Central memory CD4-positive, alpha-beta T cell (primary cell): ENCODE measurements around the gene OR5M11.
"Not testable (repeated sequence)": the region's sequence is repeated elsewhere in the genome, so short reads cannot be mapped to it uniquely, and the experiment has no call there.

ENCODE experiments used
- DNase-seq: peaks from one replicate; pipeline ENCODE4 v3.0.0; 2022
- total RNA-seq, 3 experiments: gene quantifications; one replicate each; lab custom pipeline; 2026; lab: John Stamatoyannopoulos, UW

OR5M11 gene
- 0 reads per million in 3 experiments for total RNA-seq

- DNase-seq: no peak
These were observed at the start of gene OR5M11 for GRCh38 chr11:56543157-56543556. TSS of gene OR5M11 (minus strand) at chr11:56543257. CDS start at chr11:56543257, 0 bp downstream.

GRCh38 chr11:56592088-56592717, 49.1 kb upstream of the OR5M11 start:
- not testable (repeated sequence) for DNase-seq

DNA sequence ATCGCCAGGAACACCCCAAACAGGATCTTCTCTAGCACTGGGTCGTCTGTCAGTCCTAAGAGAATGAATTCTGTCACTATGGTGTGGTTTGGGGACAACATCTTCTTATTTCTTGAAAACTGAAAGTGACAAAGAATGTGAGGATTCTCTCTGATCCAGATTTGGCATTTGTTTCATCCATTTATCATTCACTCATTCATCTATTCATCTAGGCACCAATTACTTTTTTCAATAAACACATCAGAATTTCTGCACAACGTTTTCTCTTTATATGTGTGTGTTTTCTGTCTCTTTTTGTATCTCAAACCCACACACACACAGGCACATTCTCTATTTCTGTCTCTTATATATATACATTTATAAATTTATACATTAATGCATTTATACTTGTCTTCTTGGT, 34.6 kb upstream of the OR5M11 start, which contains the start of gene OR5M10:
Gene OR5M10, minus strand, starts transcription at position 101 of the 400 bp plus-strand sequence. Its CDS starts 0 bp downstream, at position 101.
- DNase-seq: no peak

DNA sequence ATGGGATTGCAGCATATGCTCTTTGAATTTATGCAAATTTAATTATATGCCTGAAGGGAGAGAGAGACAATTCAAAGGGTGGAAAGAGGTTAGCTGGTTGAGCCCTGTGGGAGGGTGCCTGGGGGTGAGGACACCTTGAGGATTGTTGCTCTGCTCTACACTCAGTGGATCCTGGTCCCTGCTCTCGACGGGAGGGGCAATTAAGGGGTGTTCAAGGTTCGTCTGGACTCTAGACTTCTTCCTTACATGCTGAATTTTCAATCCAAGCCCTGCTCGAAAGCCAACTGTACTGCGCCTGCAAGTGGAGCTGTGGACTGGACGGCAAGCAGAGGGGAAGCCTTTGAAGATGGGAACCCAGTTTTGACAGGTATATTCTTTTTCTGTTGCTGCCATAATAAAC, 15.5 kb upstream of the OR5M11 start:
- DNase-seq: no peak

- not testable (repeated sequence) for DNase-seq
These were observed 11.6 kb upstream of the OR5M11 start for GRCh38 chr11:56554691-56555090.

GRCh38 chr11:56545531-56545930, 2.5 kb upstream of the OR5M11 start:
- DNase-seq: no peak

- no peak for DNase-seq
These were observed 682 bp upstream of the OR5M11 start for GRCh38 chr11:56543739-56544138.

DNA sequence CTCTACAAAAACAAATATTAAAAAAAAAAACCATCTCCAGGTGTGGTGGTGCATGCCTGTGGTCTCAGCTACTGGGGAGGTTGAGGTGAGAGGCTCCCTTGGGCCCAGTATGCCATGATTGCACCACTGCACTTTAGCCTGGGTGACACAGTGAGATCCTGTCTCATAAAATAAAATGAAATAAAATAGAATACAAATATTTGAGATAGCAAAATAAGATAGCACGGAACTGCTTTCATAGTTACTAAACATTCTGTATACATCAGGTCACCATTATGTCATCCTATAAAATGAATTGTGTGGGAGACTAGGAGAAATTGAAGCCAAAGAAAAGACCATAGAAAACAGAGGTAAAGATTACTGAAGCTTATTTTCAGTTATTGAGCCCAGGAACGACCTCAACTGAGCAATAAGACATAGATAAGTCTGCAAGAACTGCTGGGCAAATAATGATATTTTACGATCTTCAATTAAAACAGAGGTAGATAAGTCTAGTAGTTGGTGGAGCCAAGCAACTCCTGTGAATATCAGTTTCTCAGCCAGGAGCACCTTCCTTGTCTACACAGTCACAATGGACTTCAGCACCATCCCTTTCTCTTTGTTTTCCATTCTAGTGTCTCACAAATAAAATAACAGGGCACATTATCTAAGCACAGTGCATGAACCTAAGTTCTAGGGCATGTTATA, 9.9 kb downstream of the OR5M11 start:
- DNase-seq: no peak

DNA sequence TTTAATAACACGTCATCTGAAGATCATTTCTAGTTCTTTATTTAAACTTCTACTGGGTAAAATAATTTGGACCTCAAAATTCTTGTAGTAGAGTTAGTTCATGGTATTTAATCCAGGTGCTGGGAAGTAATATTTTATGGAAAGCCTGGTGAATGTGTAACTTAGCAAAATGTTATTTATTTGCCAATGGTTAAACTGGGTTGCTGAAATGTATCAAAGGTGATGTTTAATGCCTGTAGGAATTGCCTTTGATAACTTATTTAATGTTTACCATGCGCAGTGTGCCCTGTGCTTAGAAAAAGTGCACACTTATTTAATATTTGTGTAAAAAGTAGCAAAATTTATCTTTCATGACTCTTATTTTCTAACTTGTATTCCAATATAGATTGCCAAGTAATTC, 11.2 kb downstream of the OR5M11 start:
- DNase-seq: no peak

GRCh38 chr11:56522008-56522407, 21.0 kb downstream of the OR5M11 start:
- no peak for DNase-seq

GRCh38 chr11:56513280-56513679, 29.8 kb downstream of the OR5M11 start:
- no peak for DNase-seq

- no peak for DNase-seq
These were observed 33.6 kb downstream of the OR5M11 start for GRCh38 chr11:56509439-56509838.

GRCh38 chr11:56497010-56497409, 46.0 kb downstream of the OR5M11 start:
- no peak for DNase-seq

GRCh38 chr11:56495117-56495516, 47.9 kb downstream of the OR5M11 start:
- DNase-seq: no peak
